ENCODE data around the gene AOPEP.

Gene AOPEP

GRCh38 chr9:94975480-94975879 lies 249.0 kb downstream of the AOPEP start:
- DNase-seq, result no peak

GRCh38 chr9:94976077-94976476 lies 249.6 kb downstream of the AOPEP start:
- DNase-seq, result no peak

- no peak for DNase-seq
Observed at GRCh38 chr9:94977416-94977815, 250.9 kb downstream of the AOPEP start.

GRCh38 chr9:94979904-94980507 lies 253.5 kb downstream of the AOPEP start:
- no peak for DNase-seq

GRCh38 chr9:94980947-94981722 lies 254.6 kb downstream of the AOPEP start:
- no peak for DNase-seq

GRCh38 chr9:94981723-94982090 lies 255.2 kb downstream of the AOPEP start:
- no peak for DNase-seq

GRCh38 chr9:94982211-94982610 lies 255.7 kb downstream of the AOPEP start:
- no peak for DNase-seq

- DNase-seq, result no peak
Observed at GRCh38 chr9:94983552-94983951, 257.1 kb downstream of the AOPEP start.

GRCh38 chr9:94984891-94985476 lies 258.5 kb downstream of the AOPEP start:
- DNase-seq, result no peak

GRCh38 chr9:94985649-94986048 lies 259.1 kb downstream of the AOPEP start:
- no peak for DNase-seq

- no peak for DNase-seq
Observed at GRCh38 chr9:94987731-94988130, 261.2 kb downstream of the AOPEP start.

GRCh38 chr9:94990897-94991561 lies 264.5 kb downstream of the AOPEP start:
- DNase-seq, result no peak

- no peak for DNase-seq
Observed at GRCh38 chr9:94991961-94992907, 265.7 kb downstream of the AOPEP start.

- no peak for DNase-seq
Observed at GRCh38 chr9:94993160-94993820, 266.8 kb downstream of the AOPEP start.

GRCh38 chr9:94993821-94994165 lies 267.3 kb downstream of the AOPEP start:
- DNase-seq, result no peak

- DNase-seq, result no peak
Observed at GRCh38 chr9:94995048-94995693, 268.7 kb downstream of the AOPEP start.

GRCh38 chr9:94996641-94997040 lies 270.1 kb downstream of the AOPEP start:
- no peak for DNase-seq

- no peak for DNase-seq
Observed at GRCh38 chr9:94997727-94998126, 271.2 kb downstream of the AOPEP start.

GRCh38 chr9:94999832-95000231 lies 273.3 kb downstream of the AOPEP start:
- no peak for DNase-seq

GRCh38 chr9:95000821-95001220 lies 274.3 kb downstream of the AOPEP start:
- no peak for DNase-seq

- DNase-seq, result no peak
Observed at GRCh38 chr9:95001720-95002119, 275.2 kb downstream of the AOPEP start.

Measured in GDM1 (cell line).